ENCODE measurements around the gene TBC1D22A. TPM values are rescaled to one million over a fixed set of nuclear protein-coding genes. Genes with fewer than 3 reads are reported as not detected.

The TBC1D22A gene
- total and polyA plus RNA-seq, 2 experiments from 2014 or later = 15.3 to 19.8 TPM

DNA sequence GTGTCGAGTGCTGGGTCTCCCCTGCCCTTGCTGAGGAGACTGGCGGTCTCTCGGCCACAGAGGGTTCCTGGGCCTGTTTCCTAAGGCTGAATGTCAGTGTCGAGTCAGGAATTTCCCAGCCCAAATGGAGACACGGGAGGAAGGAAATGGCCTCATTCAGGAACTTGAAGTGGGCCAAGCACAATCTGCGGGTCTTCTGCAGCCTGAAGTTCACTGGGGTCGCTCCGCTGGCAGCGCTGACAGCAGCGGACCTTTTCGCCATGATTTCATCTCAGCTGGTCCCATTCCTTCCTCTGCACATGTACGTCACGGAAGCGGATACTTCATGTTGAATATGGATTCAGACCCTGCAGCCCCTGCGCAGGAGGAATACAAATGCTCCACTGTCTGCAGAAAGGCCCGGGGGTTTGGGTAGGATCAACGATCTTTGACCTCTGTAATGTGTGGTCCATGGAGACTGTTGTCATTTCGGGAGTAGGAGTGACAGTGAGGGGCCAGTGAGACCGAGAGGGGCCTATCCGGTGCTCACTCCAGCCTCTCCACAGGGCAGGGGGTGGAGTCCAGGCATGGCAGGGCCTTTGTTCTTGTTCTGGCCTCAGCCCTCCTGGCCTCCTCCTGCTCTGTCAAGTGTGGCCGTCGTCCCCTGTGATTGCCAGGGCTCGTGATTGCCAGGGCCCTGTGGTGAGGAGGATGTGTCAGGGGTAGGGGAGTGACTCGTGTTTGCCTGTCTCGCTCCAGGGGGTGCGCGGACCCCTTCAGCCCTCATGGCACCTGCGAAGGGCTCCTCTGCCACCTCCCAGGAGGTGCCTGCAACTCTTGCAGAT is 402.3 kb downstream of the TBC1D22A start:
- H3K9me2 ChIP-seq (replicated peaks; ENCODE audit: insufficient read depth) = no peaks in the 10 kb centered on the region
- no peaks in the 10 kb centered on the region for H3K27me3 ChIP-seq
- no peak for TF ChIP-seq EZH2phosphoT487 (IDR thresholded peaks at IDR 0.05; ENCODE audit: low read depth, severe bottlenecking, unreplicated experiment)
- TF ChIP-seq, protein P1, sequence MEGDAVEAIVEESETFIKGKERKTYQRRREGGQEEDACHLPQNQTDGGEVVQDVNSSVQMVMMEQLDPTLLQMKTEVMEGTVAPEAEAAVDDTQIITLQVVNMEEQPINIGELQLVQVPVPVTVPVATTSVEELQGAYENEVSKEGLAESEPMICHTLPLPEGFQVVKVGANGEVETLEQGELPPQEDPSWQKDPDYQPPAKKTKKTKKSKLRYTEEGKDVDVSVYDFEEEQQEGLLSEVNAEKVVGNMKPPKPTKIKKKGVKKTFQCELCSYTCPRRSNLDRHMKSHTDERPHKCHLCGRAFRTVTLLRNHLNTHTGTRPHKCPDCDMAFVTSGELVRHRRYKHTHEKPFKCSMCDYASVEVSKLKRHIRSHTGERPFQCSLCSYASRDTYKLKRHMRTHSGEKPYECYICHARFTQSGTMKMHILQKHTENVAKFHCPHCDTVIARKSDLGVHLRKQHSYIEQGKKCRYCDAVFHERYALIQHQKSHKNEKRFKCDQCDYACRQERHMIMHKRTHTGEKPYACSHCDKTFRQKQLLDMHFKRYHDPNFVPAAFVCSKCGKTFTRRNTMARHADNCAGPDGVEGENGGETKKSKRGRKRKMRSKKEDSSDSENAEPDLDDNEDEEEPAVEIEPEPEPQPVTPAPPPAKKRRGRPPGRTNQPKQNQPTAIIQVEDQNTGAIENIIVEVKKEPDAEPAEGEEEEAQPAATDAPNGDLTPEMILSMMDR (IDR thresholded peaks at IDR 0.05; ENCODE audit: poor library complexity) = no peak
- H3K4me3 ChIP-seq = no peak overlapping the region
- DNase-seq (ENCODE audit: low spot score) = no peak
- no peak overlapping the region for H3K27ac ChIP-seq
- no peak overlapping the region for H2AFZ ChIP-seq
- H4K20me1 ChIP-seq (ENCODE audit: insufficient read depth, poor library complexity, severe bottlenecking) = no peaks in the 10 kb centered on the region
- H3K4me1 ChIP-seq (ENCODE audit: insufficient read depth) = no peaks in the 10 kb centered on the region
- no peaks in the 10 kb centered on the region for H3K9me3 ChIP-seq (ENCODE audit: low read depth)
- no peak overlapping the region for H3K4me2 ChIP-seq
- 89% methylated on average over 28 of the region's 28 CpGs for whole genome bisulfite sequencing (ENCODE audit: low lambda C conversion rate, missing lambda C conversion rate)
- no peaks in the 10 kb centered on the region for H3K36me3 ChIP-seq (replicated peaks; ENCODE audit: insufficient read depth, low read depth)
- no peaks in the 10 kb centered on the region for H3K79me2 ChIP-seq

DNA sequence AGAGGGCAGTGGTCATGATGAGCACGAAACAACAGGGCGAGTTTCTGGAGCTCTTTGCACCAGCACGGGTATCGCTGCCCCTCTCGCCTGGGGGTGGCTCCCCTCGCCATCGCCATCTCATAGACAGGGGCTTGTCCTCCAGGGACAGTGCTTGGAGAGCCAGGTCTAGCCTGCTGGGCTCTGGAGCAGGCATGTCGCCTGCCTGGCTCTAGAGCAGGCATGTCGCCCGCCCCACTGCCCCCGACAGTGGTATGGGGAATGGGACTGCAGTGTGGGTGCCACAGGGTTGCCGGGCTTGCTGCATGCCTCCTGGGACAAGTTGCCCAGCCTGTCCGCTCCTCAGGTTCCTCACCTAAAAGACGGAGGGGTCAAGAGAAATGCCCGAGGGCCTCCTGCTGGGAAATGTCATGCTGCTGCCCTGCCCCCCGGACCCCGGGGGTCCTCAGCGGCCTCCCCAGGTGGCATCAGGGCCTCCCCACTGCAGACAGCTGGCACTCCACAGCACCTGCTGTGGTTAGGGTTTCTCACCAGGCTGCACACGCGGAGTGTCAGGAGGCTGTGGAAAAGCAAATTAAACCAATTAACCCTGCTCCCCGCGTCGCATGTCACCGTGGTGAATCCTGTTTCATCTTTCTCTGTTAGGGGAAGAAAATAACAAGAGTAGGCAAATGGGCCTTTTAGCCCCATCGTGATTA is 403.0 kb downstream of the TBC1D22A start:
- Histone ChIP-seq H3K9me3 (ENCODE audit: low read depth) (no peaks in the 10 kb centered on the region), H3K36me3 (replicated peaks; ENCODE audit: insufficient read depth, low read depth) (no peaks in the 10 kb centered on the region), H3K79me2 (no peaks in the 10 kb centered on the region), H3K4me2 (no peak overlapping the region), H2AFZ (no peak overlapping the region), H3K27me3 (no peaks in the 10 kb centered on the region), H4K20me1 (ENCODE audit: insufficient read depth, poor library complexity, severe bottlenecking) (no peaks in the 10 kb centered on the region), H3K9me2 (replicated peaks; ENCODE audit: insufficient read depth) (no peaks in the 10 kb centered on the region), H3K4me3 (no peak overlapping the region), H3K4me1 (ENCODE audit: insufficient read depth) (no peaks in the 10 kb centered on the region), H3K27ac (no peak overlapping the region)
- TF ChIP-seq EZH2 (IDR thresholded peaks at IDR 0.05; ENCODE audit: borderline replicate concordance) (no peak), EZH2phosphoT487 (IDR thresholded peaks at IDR 0.05; ENCODE audit: low read depth, severe bottlenecking, unreplicated experiment) (no peak)
- TF ChIP-seq, protein P1 (IDR thresholded peaks at IDR 0.05; ENCODE audit: poor library complexity) = no peak
- no peak for DNase-seq (ENCODE audit: low spot score)
- WGBS (ENCODE audit: low lambda C conversion rate, missing lambda C conversion rate) = 96% methylated on average over 25 of the region's 25 CpGs

DNA sequence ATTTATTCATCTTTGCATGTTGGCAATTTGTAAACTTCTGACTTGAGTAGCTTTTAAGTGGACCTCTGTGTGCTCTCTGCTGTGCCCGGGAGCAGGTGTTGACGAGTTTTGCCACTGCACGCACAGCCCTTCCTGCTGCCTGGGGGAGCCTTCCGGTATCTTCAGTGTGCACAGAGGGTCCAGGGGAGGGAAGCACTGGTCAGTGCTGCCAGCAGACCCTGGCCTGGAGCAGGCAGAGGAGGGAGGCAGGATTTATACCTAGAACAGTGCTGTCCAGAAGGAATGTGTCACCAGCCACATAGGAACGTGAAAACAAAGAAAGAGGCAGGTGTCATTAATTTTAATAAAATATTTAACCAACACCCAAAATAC is 403.6 kb downstream of the TBC1D22A start:
- Histone ChIP-seq H4K20me1 (ENCODE audit: insufficient read depth, poor library complexity, severe bottlenecking) (no peaks in the 10 kb centered on the region), H3K27ac (no peak overlapping the region), H3K27me3 (no peaks in the 10 kb centered on the region), H3K9me3 (ENCODE audit: low read depth) (no peaks in the 10 kb centered on the region), H3K4me1 (ENCODE audit: insufficient read depth) (no peaks in the 10 kb centered on the region), H3K36me3 (replicated peaks; ENCODE audit: insufficient read depth, low read depth) (no peaks in the 10 kb centered on the region), H3K4me3 (no peak overlapping the region), H2AFZ (no peak overlapping the region), H3K9me2 (replicated peaks; ENCODE audit: insufficient read depth) (no peaks in the 10 kb centered on the region), H3K79me2 (no peaks in the 10 kb centered on the region), H3K4me2 (no peak overlapping the region)
- 93% methylated on average over 5 of the region's 5 CpGs for WGBS (ENCODE audit: low lambda C conversion rate, missing lambda C conversion rate)
- DNase-seq (ENCODE audit: low spot score) = no peak
- TF ChIP-seq EZH2phosphoT487 (IDR thresholded peaks at IDR 0.05; ENCODE audit: low read depth, severe bottlenecking, unreplicated experiment) (no peak), EZH2 (IDR thresholded peaks at IDR 0.05; ENCODE audit: borderline replicate concordance) (no peak)
- TF ChIP-seq, protein P1 (IDR thresholded peaks at IDR 0.05; ENCODE audit: poor library complexity) = no peak
